GM12891 (cell line): Measurements from ENCODE around the gene HPS3.

Source experiments
- DNase-seq: peaks from one replicate; pipeline ENCODE4 v3.0.0; 2011; ENCODE audit warnings: low spot score; ENCODE audit not compliant: insufficient read length
- FAIRE-seq: peaks from 2 replicates; lab custom pipeline; 2011; peaks lifted over from hg19 to GRCh38; lab: Jason Lieb, UNC
- PAX5 ChIP-seq: IDR thresholded peaks from 2 replicates; pipeline ENCODE4 v1.6.1; 2011; ENCODE audit warnings: low read length, moderate library complexity, mild to moderate bottlenecking; ENCODE audit not compliant: insufficient read depth, severe bottlenecking
- POLR2A ChIP-seq: IDR thresholded peaks from 2 replicates; pipeline ENCODE4 v1.6.1; 2011; ENCODE audit warnings: low read depth, low read length, control low read depth
- POLR2AphosphoS5 ChIP-seq: IDR thresholded peaks from 2 replicates; pipeline ENCODE4 v1.6.1; 2011; ENCODE audit warnings: low read depth, low read length, control low read depth
- POU2F2 ChIP-seq: IDR thresholded peaks from 2 replicates; pipeline ENCODE4 v1.6.1; 2011; ENCODE audit warnings: low read depth, mild to moderate bottlenecking, control low read depth, low read length, moderate library complexity
- SPI1 ChIP-seq: IDR thresholded peaks from 2 replicates; pipeline ENCODE4 v1.6.1; 2011; ENCODE audit warnings: low read depth, low read length, control low read depth
- TAF1 ChIP-seq: IDR thresholded peaks from 2 replicates; pipeline ENCODE4 v1.6.1; 2011; ENCODE audit warnings: low read depth, low read length, control low read depth

The HPS3 gene

GRCh38 chr3:149150436-149150835, 21.0 kb downstream of the HPS3 start:
- no peak for FAIRE-seq

GRCh38 chr3:149151843-149152242, 22.4 kb downstream of the HPS3 start:
- TF ChIP-seq POLR2A (no peak), POU2F2 (no peak), PAX5 (no peak), TAF1 (no peak), SPI1 (no peak), POLR2AphosphoS5 (no peak)
- DNase-seq = no peak

More at GRCh38 chr3:149150436-149150835, 21.0 kb downstream of the HPS3 start:
- TF ChIP-seq TAF1 (no peak), PAX5 (no peak), SPI1 (no peak), POLR2A (no peak), POLR2AphosphoS5 (no peak), POU2F2 (no peak)
- no peak for DNase-seq

GRCh38 chr3:149152420-149152819, 23.0 kb downstream of the HPS3 start:
- no peak for DNase-seq
- FAIRE-seq = peak; percentile 91
- TF ChIP-seq SPI1 (0 out of 2 replicates have a peak, but pooled peaks have one; percentile 5), POU2F2 (no peak)

More at GRCh38 chr3:149151843-149152242, 22.4 kb downstream of the HPS3 start:
- peak; percentile 72 for FAIRE-seq

- TF ChIP-seq PAX5 = no peak
- no peak for TF ChIP-seq POLR2A
- TF ChIP-seq POLR2AphosphoS5 = no peak
- no peak for TF ChIP-seq TAF1
- TF ChIP-seq POU2F2 = no peak
- DNase-seq (no peak), FAIRE-seq (no peak)
These were observed 24.0 kb downstream of the HPS3 start for GRCh38 chr3:149153402-149153801.

GRCh38 chr3:149160754-149161300, 31.4 kb downstream of the HPS3 start:
- FAIRE-seq (no peak), DNase-seq (no peak)
- TF ChIP-seq POU2F2 (no peak), POLR2AphosphoS5 (no peak), TAF1 (no peak), PAX5 (no peak), POLR2A (no peak), SPI1 (no peak)

GRCh38 chr3:149162007-149162406, 32.6 kb downstream of the HPS3 start:
- no peak for DNase-seq
- TF ChIP-seq PAX5 = no peak
- no peak for FAIRE-seq

- TF ChIP-seq POLR2A = no peak
- TF ChIP-seq SPI1 = peak; percentile 38; the same call in 1 of the 2 replicates
- DNase-seq (no peak), FAIRE-seq (peak; percentile 28)
These were observed 33.6 kb downstream of the HPS3 start for GRCh38 chr3:149163066-149163465.

- no peak for FAIRE-seq
- no peak for TF ChIP-seq POLR2A
- no peak for TF ChIP-seq SPI1
- TF ChIP-seq POU2F2 = no peak
- TF ChIP-seq PAX5 = no peak
- TF ChIP-seq POLR2AphosphoS5 = no peak
- TF ChIP-seq TAF1 = no peak
- no peak for DNase-seq
These were observed 38.5 kb downstream of the HPS3 start for GRCh38 chr3:149167898-149168297.

- no peak for DNase-seq
- no peak for TF ChIP-seq TAF1
- no peak for TF ChIP-seq POU2F2
- TF ChIP-seq PAX5 = no peak
- TF ChIP-seq SPI1 = no peak
- no peak for TF ChIP-seq POLR2AphosphoS5
- no peak for TF ChIP-seq POLR2A
- no peak for FAIRE-seq
These were observed 41.2 kb downstream of the HPS3 start for GRCh38 chr3:149170672-149171071.

GRCh38 chr3:149174901-149175300, 45.5 kb downstream of the HPS3 start:
- DNase-seq (no peak), FAIRE-seq (peak; percentile 5)
- TF ChIP-seq POLR2AphosphoS5 = no peak
- TF ChIP-seq TAF1 = no peak
- no peak for TF ChIP-seq POU2F2
- no peak for TF ChIP-seq POLR2A
- TF ChIP-seq SPI1 = no peak
- no peak for TF ChIP-seq PAX5
